Measurements from ENCODE around the gene CMTM1. TPM values are rescaled to one million over a fixed set of nuclear protein-coding genes. Genes with fewer than 3 reads are reported as not detected.
A peak's percentile ranks its signal among the peaks of the same experiment; 100 is the strongest.

The CMTM1 gene
- total and polyA plus RNA-seq, 9 donors = 4.2 to 9.7 (median 6.6) TPM

GRCh38 chr16:66575060-66575459, 8.8 kb downstream of the CMTM1 start:
- WGBS (ENCODE audit: insufficient coverage) = 60% methylated on average over 2 of the region's 3 CpGs
- Histone ChIP-seq H3K4me1 (ENCODE audit: control insufficient read depth, insufficient read depth, low read length) (peaks cover 26% of the 10 kb centered on the region), H3K4me3 (ENCODE audit: low read length) (no peak overlapping the region), H3K36me3 (ENCODE audit: control insufficient read depth, insufficient read depth, low read length) (peaks cover 11% of the 10 kb centered on the region), H3K9me3 (replicated peaks; ENCODE audit: control insufficient read depth, low read depth, low read length) (no peaks in the 10 kb centered on the region), H3K27ac (ENCODE audit: low read length) (no peak overlapping the region), H3K27me3 (ENCODE audit: control insufficient read depth, insufficient read depth, low read length) (peaks cover 13% of the 10 kb centered on the region)
- DNase-seq = no peak

- no peaks in the 10 kb centered on the region for H3K9me3 ChIP-seq (replicated peaks; ENCODE audit: control insufficient read depth, low read depth, low read length)
- peaks cover 13% of the 10 kb centered on the region for H3K27me3 ChIP-seq (ENCODE audit: control insufficient read depth, insufficient read depth, low read length)
- peaks cover 6% of the 10 kb centered on the region for H3K36me3 ChIP-seq (ENCODE audit: control insufficient read depth, insufficient read depth, low read length)
- WGBS (ENCODE audit: insufficient coverage) = 83% methylated on average over 3 of the region's 5 CpGs
- no peak overlapping the region for H3K4me3 ChIP-seq (ENCODE audit: low read length)
- H3K4me1 ChIP-seq (ENCODE audit: control insufficient read depth, insufficient read depth, low read length) = peaks cover 38% of the 10 kb centered on the region
- DNase-seq = peak; percentile 87
- no peak overlapping the region for H3K27ac ChIP-seq (ENCODE audit: low read length)
Observed at GRCh38 chr16:66576296-66576695, 10.1 kb downstream of the CMTM1 start.

GRCh38 chr16:66578651-66579531, 12.7 kb downstream of the CMTM1 start, which contains the start of gene CMTM2:
TSS of gene CMTM2 (plus strand) at chr16:66579463. CDS start at chr16:66579608, 145 bp downstream.
- DNase-seq = peak; percentile 60

GRCh38 chr16:66580605-66581209, 14.5 kb downstream of the CMTM1 start:
- Histone ChIP-seq H3K4me3 (ENCODE audit: low read length) (no peak overlapping the region), H3K36me3 (ENCODE audit: control insufficient read depth, insufficient read depth, low read length) (no peaks in the 10 kb centered on the region), H3K27ac (ENCODE audit: low read length) (peak overlapping the region; percentile 42), H3K4me1 (ENCODE audit: control insufficient read depth, insufficient read depth, low read length) (peaks cover 45% of the 10 kb centered on the region), H3K27me3 (ENCODE audit: control insufficient read depth, insufficient read depth, low read length) (peaks cover 13% of the 10 kb centered on the region), H3K9me3 (replicated peaks; ENCODE audit: control insufficient read depth, low read depth, low read length) (no peaks in the 10 kb centered on the region)
- WGBS (ENCODE audit: insufficient coverage) = 43% methylated on average over 1 of the region's 4 CpGs
- peak; percentile 73 for DNase-seq

More at GRCh38 chr16:66578651-66579531, 12.7 kb downstream of the CMTM1 start, which contains the start of gene CMTM2:
- Histone ChIP-seq H3K9me3 (replicated peaks; ENCODE audit: control insufficient read depth, low read depth, low read length) (no peaks in the 10 kb centered on the region), H3K36me3 (ENCODE audit: control insufficient read depth, insufficient read depth, low read length) (no peaks in the 10 kb centered on the region), H3K27ac (ENCODE audit: low read length) (no peak within 1 kb of the TSS), H3K27me3 (ENCODE audit: control insufficient read depth, insufficient read depth, low read length) (peaks cover 13% of the 10 kb centered on the region), H3K4me3 (ENCODE audit: low read length) (peak within 1 kb of the TSS; percentile 5), H3K4me1 (ENCODE audit: control insufficient read depth, insufficient read depth, low read length) (peaks cover 43% of the 10 kb centered on the region)
- WGBS (ENCODE audit: insufficient coverage) = 8% methylated on average over 73 of the region's 77 CpGs

- H3K4me3 ChIP-seq (ENCODE audit: low read length) = no peak overlapping the region
- H3K27me3 ChIP-seq (ENCODE audit: control insufficient read depth, insufficient read depth, low read length) = peaks cover 13% of the 10 kb centered on the region
- 70% methylated on average over 1 of the region's 3 CpGs for WGBS (ENCODE audit: insufficient coverage)
- H3K36me3 ChIP-seq (ENCODE audit: control insufficient read depth, insufficient read depth, low read length) = no peaks in the 10 kb centered on the region
- H3K27ac ChIP-seq (ENCODE audit: low read length) = no peak overlapping the region
- DNase-seq = no peak
- peaks cover 50% of the 10 kb centered on the region for H3K4me1 ChIP-seq (ENCODE audit: control insufficient read depth, insufficient read depth, low read length)
- H3K9me3 ChIP-seq (replicated peaks; ENCODE audit: control insufficient read depth, low read depth, low read length) = no peaks in the 10 kb centered on the region
Observed at GRCh38 chr16:66581246-66581952, 15.2 kb downstream of the CMTM1 start.

GRCh38 chr16:66585481-66586239, 19.4 kb downstream of the CMTM1 start:
- peak; percentile 46 for DNase-seq
- H3K36me3 ChIP-seq (ENCODE audit: control insufficient read depth, insufficient read depth, low read length) = no peaks in the 10 kb centered on the region
- H3K4me1 ChIP-seq (ENCODE audit: control insufficient read depth, insufficient read depth, low read length) = peaks cover 33% of the 10 kb centered on the region
- H3K27me3 ChIP-seq (ENCODE audit: control insufficient read depth, insufficient read depth, low read length) = no peaks in the 10 kb centered on the region
- H3K4me3 ChIP-seq (ENCODE audit: low read length) = no peak overlapping the region
- peak overlapping the region; percentile 1 for H3K27ac ChIP-seq (ENCODE audit: low read length)
- no peaks in the 10 kb centered on the region for H3K9me3 ChIP-seq (replicated peaks; ENCODE audit: control insufficient read depth, low read depth, low read length)
- WGBS (ENCODE audit: insufficient coverage) = 42% methylated on average over 8 of the region's 10 CpGs

GRCh38 chr16:66587881-66588600, 21.8 kb downstream of the CMTM1 start:
- no peak for DNase-seq
- Histone ChIP-seq H3K27me3 (ENCODE audit: control insufficient read depth, insufficient read depth, low read length) (no peaks in the 10 kb centered on the region), H3K36me3 (ENCODE audit: control insufficient read depth, insufficient read depth, low read length) (no peaks in the 10 kb centered on the region), H3K9me3 (replicated peaks; ENCODE audit: control insufficient read depth, low read depth, low read length) (no peaks in the 10 kb centered on the region), H3K4me1 (ENCODE audit: control insufficient read depth, insufficient read depth, low read length) (peaks cover 22% of the 10 kb centered on the region), H3K27ac (ENCODE audit: low read length) (no peak overlapping the region), H3K4me3 (ENCODE audit: low read length) (no peak overlapping the region)
- WGBS (ENCODE audit: insufficient coverage) = 50% methylated on average over 4 of the region's 7 CpGs

GRCh38 chr16:66588981-66589713, 22.9 kb downstream of the CMTM1 start:
- Histone ChIP-seq H3K4me1 (ENCODE audit: control insufficient read depth, insufficient read depth, low read length) (peaks cover 22% of the 10 kb centered on the region), H3K4me3 (ENCODE audit: low read length) (no peak overlapping the region), H3K27ac (ENCODE audit: low read length) (no peak overlapping the region), H3K9me3 (replicated peaks; ENCODE audit: control insufficient read depth, low read depth, low read length) (no peaks in the 10 kb centered on the region), H3K36me3 (ENCODE audit: control insufficient read depth, insufficient read depth, low read length) (no peaks in the 10 kb centered on the region), H3K27me3 (ENCODE audit: control insufficient read depth, insufficient read depth, low read length) (no peaks in the 10 kb centered on the region)
- peak; percentile 43 for DNase-seq
- 92% methylated on average over 4 of the region's 8 CpGs for WGBS (ENCODE audit: insufficient coverage)

GRCh38 chr16:66590322-66590721, 24.1 kb downstream of the CMTM1 start:
- Histone ChIP-seq H3K4me3 (ENCODE audit: low read length) (no peak overlapping the region), H3K27ac (ENCODE audit: low read length) (no peak overlapping the region), H3K9me3 (replicated peaks; ENCODE audit: control insufficient read depth, low read depth, low read length) (no peaks in the 10 kb centered on the region), H3K27me3 (ENCODE audit: control insufficient read depth, insufficient read depth, low read length) (no peaks in the 10 kb centered on the region), H3K36me3 (ENCODE audit: control insufficient read depth, insufficient read depth, low read length) (no peaks in the 10 kb centered on the region), H3K4me1 (ENCODE audit: control insufficient read depth, insufficient read depth, low read length) (peaks cover 22% of the 10 kb centered on the region)
- 82% methylated on average over 5 of the region's 8 CpGs for WGBS (ENCODE audit: insufficient coverage)
- no peak for DNase-seq
